ELF-1 (cell line): ENCODE data around the gene GADD45G.
A peak's percentile ranks its signal among the peaks of the same experiment; 100 is the strongest.

ENCODE experiments used
- DNase-seq: peaks from one replicate; pipeline ENCODE4 v3.0.0-alpha.2; 2016; ENCODE audit warnings: low read depth, low spot score

The GADD45G gene

DNA sequence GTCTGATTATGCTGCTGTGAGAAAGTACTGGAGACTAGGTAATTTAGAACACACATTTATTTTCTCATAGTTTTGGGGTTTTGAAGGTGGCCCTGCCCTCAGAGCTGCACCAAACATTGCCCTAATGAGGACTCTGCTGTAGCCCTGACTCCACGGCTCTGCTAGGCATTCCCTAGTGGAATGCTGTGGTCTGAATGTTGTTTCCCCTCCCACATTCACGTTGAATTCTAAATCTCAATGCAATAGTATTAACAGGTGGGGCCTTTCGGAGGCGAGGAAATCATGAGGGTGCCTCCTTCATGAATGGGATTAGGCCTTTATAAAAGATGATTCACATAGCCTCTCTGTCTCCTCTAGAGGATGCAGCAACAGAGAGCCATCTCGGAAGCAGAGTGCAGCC lies 25.7 kb downstream of the GADD45G start:
- DNase-seq, result no peak

GRCh38 chr9:89631384-89631783 lies 26.6 kb downstream of the GADD45G start:
- no peak for DNase-seq

DNA sequence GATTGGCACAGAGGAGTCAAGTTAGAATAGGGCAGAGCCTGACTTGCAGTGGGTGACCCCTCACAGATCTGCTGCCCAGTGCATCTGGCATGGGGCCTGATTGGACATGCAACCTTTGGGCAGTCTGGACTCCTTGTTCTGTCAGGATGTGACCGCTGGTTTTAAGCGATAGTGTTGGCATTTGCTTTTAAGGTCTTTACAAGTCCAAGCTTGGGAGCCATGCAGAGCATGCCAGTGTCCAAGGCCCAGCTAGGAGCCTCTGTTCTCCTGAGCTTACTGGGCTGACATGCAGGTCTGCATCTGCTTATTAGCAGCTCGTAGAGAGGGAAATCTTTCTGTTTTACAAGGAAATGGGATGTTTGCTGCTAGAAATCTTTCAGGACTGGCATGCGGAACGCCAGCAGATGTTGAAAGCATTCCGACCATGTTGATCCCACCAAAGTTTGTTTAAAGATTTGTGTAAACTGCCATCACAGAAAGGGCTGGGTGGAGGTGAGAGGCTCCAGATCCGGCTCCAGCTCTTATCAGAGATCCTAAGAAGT lies 27.5 kb downstream of the GADD45G start:
- no peak for DNase-seq

DNA sequence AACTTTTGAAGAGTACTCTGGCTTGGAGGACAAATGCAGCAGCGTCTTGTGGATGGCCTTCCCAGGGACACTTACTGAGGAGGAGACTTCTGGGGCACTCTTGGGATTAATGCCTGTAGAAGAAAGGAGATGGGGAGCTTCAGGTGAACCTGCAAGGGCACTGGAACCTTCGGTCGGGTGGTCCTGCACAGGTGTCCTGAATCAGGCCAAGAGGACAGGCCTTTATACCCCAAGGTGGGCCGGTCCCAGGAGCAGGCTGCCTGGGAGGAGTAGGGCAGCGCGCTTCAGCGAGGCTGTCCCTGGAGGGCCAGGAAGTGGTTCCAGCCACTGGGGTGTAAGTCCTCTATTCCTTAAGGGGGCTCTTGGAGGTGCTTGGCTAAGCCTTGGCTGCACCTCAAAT lies 27.9 kb downstream of the GADD45G start:
- no peak for DNase-seq

- DNase-seq, result no peak
Measured at GRCh38 chr9:89633404-89633803, 28.6 kb downstream of the GADD45G start.

GRCh38 chr9:89633920-89634319 lies 29.1 kb downstream of the GADD45G start:
- DNase-seq, result no peak

GRCh38 chr9:89634995-89635742 lies 30.4 kb downstream of the GADD45G start:
- no peak for DNase-seq

GRCh38 chr9:89635816-89636215 lies 31.0 kb downstream of the GADD45G start:
- DNase-seq, result no peak

- no peak for DNase-seq
Measured at GRCh38 chr9:89637787-89638186, 33.0 kb downstream of the GADD45G start.

GRCh38 chr9:89638359-89638758 lies 33.5 kb downstream of the GADD45G start:
- no peak for DNase-seq

GRCh38 chr9:89638893-89639292 lies 34.1 kb downstream of the GADD45G start:
- no peak for DNase-seq

DNA sequence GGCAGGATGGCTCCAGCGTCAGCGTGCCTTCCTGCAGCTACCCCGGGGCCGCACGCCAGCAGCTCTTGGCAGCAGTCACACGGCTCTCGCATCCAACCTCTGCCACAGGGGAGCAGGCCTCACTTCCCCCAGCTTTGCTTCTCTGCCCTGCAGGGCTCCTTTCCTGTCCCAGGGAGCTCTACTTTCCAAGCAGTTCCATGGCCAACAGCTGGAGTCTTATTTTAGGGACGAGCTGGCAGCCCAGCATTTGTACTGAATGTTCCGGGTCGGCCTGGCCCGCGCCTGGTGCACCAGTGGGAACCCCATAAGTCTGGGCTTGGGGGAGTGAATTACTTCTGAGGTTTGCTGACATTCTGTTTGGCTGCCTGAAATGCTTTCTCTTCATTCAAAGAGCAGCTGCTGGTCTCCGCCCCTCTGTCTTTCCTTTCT lies 34.6 kb downstream of the GADD45G start:
- DNase-seq, result no peak

- no peak for DNase-seq
Measured at GRCh38 chr9:89639961-89640360, 35.1 kb downstream of the GADD45G start.

DNA sequence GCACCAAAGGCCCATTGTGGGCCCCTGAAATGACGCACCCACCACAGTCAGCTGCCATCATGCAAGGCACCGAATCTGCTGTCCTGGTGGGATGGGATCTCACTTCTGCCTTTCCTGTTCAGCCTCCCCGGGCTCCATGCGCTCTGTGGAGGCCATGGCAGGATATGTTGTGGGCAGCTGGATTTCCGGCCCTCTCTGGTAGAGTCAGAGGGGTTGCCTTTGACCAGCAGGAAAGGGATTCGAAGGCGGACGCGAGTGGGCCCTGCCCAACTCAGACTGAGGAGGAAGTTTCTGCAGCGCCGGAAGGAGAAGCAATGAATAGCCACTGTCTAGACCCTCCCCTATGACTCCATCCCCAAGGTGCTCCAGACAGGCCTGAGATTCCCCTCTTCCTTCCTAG lies 35.5 kb downstream of the GADD45G start:
- no peak for DNase-seq

DNA sequence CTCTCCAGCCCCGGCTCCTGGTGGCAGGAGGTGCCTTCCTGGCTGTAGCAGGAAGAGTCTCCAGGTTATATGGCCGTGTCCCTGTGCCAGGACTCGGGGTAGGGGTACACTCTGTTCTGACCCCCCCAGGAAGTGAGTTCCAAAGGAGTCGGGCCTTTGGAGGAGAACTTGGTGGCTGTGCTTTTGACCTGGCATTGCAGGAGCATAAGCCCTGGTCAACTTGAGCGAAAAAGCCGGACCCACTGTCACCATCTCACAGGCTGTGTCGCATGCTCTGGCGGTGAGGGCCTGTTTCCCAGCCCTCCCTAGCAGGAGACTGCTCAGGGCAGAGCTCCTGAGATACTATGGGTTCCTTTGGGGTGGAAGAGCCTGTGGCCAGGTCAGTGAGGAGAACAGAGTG lies 36.0 kb downstream of the GADD45G start:
- DNase-seq, result no peak

DNA sequence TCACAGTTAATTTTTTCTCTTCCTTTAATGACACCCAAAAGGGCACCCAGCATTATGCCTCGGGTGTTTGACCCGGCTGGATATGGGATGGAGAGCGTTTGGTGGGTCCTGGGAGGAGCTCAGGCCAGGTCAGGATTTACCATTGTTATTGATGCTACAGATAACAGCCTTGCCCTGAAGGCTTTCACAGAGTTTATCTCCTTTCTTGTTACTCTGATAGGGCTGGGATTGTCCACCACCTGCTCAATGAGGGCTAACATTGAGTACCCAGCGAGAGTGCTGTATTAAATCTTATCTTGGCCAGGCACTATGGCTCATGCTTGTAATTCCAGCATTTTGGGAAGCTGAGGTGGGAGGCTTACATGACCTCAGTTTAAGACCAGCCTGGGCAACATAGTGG lies 37.2 kb downstream of the GADD45G start:
- peak; percentile 53 for DNase-seq

GRCh38 chr9:89642789-89643188 lies 38.0 kb downstream of the GADD45G start:
- DNase-seq, result peak; percentile 59

GRCh38 chr9:89646189-89646939 lies 41.6 kb downstream of the GADD45G start:
- DNase-seq, result no peak

DNA sequence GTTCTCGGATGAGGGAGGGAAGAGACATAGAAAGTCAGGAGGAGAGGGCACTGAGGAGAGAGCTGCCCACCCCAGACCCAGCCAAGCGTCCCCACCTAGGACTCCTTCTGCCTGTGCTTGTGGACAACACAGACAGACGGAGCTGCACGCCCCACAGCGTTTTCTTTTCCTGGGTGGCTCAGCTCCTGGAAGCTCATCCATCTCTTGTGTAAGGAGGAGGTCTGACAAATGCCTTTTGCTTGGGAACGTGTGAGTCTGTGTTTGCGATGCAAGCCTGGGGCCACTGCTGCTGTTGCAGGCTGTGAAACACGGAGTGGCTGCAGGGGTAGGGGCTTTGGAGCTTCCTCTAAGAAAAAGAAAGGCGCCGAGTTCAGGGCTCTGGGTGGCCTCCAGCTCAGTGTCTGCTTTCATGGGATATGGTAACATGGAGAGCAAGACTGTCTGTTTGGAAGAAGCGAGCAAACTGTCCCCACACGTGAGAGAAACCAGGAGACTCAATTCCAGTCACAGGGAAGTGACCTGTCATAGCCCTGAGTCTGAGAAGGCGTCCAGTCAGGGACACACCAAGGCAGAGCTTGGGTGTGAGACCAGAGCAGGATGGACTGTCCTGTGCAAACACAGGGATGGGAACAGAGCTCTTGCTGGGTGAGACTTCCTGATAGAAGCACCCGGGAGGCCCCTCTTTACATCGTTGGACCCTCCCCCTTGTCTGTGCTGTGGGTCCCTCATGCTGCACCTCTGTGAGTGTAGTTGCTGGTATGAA lies 42.7 kb downstream of the GADD45G start:
- peak; percentile 55 for DNase-seq

- DNase-seq, result no peak
Measured at GRCh38 chr9:89648247-89649000, 43.6 kb downstream of the GADD45G start.

GRCh38 chr9:89649039-89649691 lies 44.4 kb downstream of the GADD45G start:
- DNase-seq, result no peak
